Stomach (tissue), 4 donors: ENCODE data around the gene STMN3.

Experiments
- POLR2A ChIP-seq, 4 donors: fragments of 450-650 bp; IDR thresholded peaks; one replicate each; pipeline ENCODE4 v1.6.1; 2016; ENCODE audit warnings: antibody characterized with exemption in 4 of 4, control low read depth in 2 of 4, mild to moderate bottlenecking in 1 of 4, moderate library complexity in 1 of 4
- POLR2AphosphoS5 ChIP-seq, 3 donors: sonication (generic); formaldehyde crosslinking; IDR thresholded peaks; one replicate each; pipeline ENCODE4 v1.6.1; 2016; ENCODE audit warnings: antibody characterized with exemption in 3 of 3

- no peak for TF ChIP-seq POLR2AphosphoS5 (IDR thresholded peaks at IDR 0.05)
- TF ChIP-seq POLR2A (IDR thresholded peaks at IDR 0.05), result no peak
Observed at GRCh38 chr20:63675681-63676368, 22.6 kb upstream of the STMN3 start.
